HG03342 (cell line): Measurements from ENCODE around the gene CYLD.

Source experiments
- ATAC-seq: cut with Tn5 transposase; IDR thresholded peaks from one replicate; pipeline ENCODE4 v1.9.1; 2021; ENCODE audit warnings: mild to moderate bottlenecking, moderate library complexity; ENCODE audit not compliant: unreplicated experiment

Gene CYLD

GRCh38 chr16:50841081-50841886, 99.4 kb downstream of the CYLD start:
- ATAC-seq: no peak

DNA sequence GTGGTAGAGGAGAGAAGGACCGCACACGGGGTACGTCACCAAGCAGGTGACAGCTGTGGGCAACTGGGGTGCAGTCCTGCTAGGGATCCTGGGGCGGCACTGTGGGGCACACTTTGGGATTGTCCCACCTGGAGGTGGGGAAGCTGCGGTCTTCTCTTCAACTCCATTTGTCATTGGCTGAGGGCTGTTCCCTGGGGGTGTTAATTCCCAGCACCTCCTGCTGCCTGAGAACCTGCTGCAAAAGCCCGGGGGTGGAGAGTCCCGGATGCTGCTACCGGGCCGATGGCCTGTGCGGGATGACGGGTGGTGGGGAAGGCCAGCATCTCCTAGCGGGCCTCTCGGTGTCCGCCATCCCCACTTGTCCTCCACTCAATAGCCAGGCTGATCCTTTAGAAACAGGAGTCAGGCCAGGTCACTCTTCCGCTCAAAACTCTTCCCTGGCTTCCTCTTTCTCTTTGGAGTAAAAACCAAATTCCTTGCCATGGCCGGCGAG, 100.2 kb downstream of the CYLD start:
- ATAC-seq: no peak

GRCh38 chr16:50842589-50842988, 100.7 kb downstream of the CYLD start:
- ATAC-seq: no peak

DNA sequence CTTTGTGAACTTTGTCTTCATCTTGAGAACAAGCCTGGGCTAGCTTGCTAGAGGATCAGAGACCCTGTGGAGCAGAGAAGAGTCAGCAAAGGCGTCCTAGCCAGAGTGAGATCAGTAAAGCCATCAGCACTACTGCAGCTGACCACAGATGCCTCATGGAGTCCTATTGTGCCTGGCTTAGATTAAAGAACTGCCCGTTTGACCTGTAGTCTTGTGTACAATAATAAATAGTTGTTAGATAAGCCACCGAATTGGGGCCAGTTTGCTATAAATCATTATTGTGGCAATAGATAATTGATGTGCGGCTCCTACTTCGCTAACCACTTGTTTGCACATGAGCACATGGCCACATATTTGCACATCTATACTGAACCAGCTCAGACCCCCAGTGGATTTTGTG, 103.0 kb downstream of the CYLD start:
- ATAC-seq: no peak

DNA sequence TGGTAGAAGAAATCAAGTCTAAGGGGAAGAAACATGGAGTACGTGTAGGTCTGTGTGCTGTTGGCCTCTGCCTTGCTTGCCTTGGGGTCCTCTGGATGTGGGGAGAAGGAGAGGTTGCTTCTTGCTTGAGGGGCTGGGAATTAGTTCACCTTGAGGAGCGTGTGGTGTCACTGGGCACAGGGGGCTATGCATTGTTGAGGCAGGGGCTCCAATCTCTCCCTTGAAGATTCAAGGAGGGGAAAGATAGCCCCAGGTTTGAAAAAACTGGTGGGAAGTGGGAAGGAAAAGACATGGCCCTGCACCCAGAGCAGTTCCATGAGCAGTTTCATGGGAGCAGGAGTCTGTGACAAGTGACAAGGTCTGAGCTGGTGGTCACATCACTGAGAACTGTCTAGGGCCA, 103.4 kb downstream of the CYLD start:
- no peak for ATAC-seq

GRCh38 chr16:50846511-50846910, 104.6 kb downstream of the CYLD start:
- ATAC-seq: no peak

DNA sequence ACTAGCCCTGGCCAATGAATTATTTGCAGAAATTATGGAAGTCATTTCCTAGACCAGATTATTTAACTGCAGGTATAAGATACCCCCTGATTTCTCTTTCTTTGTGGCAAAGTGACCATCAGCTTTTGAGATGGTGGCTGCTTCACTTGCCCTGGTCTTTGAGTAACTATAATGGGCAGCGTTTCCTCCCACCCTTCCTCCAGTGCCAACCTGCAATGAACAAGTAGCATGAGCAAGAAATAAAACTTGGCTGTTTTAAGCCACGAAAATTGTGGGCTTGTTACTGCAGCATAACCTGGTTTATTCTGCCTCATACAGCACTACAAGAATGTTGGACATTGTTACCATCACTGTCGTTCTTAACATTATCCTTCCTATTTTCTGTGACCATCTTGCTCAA, 105.3 kb downstream of the CYLD start:
- no peak for ATAC-seq

GRCh38 chr16:50848755-50849514, 107.0 kb downstream of the CYLD start:
- no peak for ATAC-seq
